Raji (cell line): Measurements from ENCODE around the gene TNFAIP8.

Source experiments
- POLR2A ChIP-seq: IDR thresholded peaks from 2 replicates; pipeline ENCODE4 v1.6.1; 2011; ENCODE audit warnings: low read depth, low read length, control low read depth; ENCODE audit not compliant: insufficient read depth

Gene TNFAIP8

DNA sequence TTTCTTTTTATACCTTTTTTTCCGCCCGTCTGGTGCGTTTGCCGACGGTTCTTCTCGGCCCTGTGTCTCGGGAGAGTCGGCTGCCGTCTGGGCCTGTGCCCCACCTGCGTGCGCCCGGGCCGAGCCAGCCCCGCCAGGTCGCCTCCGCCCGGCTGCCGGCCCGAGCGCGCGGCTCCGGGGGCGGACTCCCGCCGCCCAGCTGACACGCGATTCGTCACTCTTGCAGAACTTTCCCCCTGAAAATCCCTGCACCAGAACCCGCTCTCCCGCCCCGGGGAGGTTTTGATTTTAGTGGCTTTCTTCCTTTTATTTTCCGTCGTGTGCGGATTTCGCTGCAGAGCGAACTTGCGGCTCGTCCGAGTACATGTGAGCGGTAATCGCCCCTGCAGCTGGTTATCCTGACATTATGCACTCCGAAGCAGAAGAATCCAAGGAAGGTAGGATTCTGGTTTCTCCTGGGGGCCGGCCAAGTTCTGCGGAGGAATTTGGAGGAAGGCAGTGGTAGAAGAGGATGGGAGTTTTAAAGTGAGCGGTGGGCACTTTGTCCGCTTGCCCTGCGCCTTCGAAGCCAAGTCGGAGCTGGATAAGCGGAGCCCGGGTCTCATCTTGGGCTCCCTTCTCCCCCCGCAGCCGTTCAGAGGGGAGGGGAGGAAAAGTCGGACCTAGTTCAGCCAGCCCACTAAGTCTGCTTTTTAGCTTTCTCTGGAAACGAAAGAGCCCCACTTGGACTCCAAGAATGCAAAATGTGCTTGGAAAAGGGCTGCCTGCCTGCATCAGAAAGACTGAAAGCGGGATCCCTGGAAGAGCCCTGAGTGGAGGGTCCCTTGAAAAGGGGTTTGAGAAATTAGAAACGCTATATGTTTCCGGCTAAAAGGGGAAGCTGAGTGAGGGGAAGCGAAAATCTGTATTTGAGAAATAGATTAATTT lies at the start of gene TNFAIP8:
Gene TNFAIP8, plus strand, starts transcription at position 335 of the 927 bp plus-strand sequence. Its CDS starts 72 bp downstream, at position 407.
- TF ChIP-seq POLR2A: no peak

DNA sequence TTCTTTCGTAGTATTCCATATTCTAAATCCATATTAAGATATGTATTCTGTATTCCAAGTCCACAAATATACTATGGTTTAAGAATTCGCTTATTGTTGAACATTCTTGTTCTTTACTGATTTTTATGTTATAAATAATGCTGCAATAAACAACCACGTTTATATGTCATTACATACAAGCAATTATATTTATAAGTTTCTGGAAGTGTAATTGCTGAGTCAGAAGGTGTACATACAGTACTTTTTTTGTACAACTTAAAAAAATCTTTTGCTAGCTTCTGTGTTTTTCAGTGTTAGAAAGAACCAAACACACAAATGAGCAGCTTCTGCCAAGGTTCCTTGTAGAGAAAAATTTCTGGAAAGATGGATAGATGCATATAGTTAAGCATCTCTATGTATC lies 48.6 kb upstream of the TNFAIP8 start:
- no peak for TF ChIP-seq POLR2A

DNA sequence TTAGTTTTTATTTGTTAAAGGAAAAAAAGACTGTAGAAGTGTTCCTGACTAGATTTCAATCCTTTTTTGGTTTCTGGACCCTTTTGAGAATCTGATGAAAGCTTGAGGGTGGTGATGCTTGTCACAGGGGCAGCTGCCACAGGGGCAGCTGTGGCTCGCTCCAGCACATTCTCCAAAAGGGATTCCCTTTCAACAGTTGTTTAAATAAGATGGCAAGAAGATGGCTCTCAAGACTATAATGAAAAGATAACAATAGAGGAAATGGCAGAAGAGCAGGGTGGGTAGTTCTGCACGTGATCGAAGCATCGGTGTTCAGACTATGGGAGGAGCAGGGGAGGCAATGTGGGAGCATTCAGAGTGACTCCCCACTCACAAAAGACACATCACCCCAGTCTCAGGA lies 46.5 kb upstream of the TNFAIP8 start:
- TF ChIP-seq POLR2A: no peak

DNA sequence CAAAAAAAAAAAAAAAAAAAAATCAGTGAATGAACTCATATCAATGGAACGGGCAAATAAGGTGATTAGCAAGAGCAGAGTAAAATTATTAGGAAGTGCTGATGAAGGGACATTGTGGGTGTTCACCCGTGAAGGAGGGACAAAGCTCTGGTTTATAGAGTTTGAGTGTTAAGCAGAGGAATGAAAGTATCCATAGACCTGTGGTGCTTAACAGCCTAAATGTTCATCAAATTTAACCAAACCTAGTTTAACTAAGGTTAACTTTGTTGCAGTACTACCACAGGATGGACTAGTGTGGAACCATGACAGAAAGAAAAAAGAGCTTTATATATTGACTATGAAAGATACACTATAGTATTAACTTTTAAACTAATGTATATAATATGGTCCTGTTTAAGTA lies 44.1 kb upstream of the TNFAIP8 start:
- TF ChIP-seq POLR2A: no peak

DNA sequence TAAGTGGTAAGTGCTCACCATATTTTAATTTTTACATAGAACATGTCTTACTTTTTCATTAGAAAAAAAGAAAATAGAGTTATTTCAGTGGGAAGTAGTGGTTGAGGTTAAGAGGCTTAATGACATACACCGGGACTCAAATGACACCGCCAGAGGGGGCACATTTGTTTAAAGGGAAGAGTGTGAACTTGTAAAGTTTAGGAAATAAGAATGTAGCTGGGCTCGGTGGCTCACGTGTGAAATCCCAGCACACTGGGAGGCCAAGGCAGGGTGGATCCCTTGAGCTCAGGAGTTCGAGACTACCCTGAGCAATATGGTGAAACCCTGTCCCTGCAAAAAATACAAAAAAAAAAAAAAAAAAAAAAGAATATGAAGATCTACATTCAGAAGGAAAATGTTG lies 43.4 kb upstream of the TNFAIP8 start:
- no peak for TF ChIP-seq POLR2A

DNA sequence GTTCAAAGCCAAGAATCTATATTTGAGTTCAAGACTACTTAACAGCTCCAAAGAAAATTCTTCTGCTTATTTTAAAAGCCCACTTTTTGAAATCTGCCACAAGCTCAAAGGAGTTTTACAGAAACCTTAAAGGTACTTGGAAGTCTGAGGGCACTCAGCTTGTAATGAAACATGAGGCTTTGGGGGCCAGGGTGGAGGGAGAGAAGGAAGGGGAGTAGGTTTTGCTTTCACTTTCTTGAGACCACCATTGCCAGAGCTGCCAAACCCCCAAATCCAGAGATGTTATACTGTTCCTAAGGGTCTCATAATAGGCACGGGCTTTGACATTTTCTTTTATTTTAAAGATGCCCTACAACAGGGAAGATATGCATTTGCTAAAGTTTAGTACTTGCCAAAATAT lies 42.6 kb upstream of the TNFAIP8 start:
- TF ChIP-seq POLR2A: no peak

DNA sequence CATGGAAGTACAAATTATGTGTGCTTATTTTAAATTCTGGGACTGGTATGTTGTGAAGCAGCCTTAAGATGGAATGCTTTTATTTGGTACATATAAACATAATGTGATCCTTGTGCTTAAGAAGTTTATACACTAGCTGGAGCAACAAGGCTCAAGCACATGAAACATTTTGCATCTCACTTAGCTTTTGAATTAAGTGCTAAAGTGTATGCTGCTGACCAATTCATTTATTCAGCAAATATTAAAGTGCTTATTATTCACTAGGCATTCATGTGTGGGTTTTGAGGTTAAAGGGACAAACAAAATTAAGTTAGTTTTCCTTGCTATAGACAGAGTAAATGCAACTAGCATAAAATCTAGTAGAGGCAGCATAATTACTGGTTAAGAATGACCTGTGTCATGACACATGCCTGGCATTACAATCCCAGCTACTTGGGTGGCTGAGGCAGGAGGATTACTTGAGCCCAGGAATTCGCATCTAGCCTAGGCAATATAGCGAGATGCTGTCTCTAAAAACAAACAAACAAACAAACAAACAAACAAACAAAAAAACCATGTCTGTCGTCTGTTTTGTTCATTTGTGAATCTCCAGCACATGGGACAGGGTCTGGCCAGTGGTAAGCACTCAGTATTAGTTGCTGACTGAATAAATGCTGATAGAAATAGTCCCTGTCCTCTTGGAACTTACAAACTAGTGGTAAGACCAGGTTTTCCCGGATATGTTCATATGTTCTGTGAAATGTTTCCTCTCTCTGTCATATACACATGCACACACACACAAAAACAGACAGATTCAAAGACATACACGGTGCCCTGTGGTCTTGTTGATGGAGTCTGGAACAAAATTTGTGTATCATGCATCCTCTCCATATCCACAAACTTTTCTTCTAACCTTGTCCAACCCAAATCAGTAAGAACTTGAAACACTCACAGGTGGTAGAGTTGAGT lies 41.9 kb upstream of the TNFAIP8 start:
- TF ChIP-seq POLR2A: no peak

DNA sequence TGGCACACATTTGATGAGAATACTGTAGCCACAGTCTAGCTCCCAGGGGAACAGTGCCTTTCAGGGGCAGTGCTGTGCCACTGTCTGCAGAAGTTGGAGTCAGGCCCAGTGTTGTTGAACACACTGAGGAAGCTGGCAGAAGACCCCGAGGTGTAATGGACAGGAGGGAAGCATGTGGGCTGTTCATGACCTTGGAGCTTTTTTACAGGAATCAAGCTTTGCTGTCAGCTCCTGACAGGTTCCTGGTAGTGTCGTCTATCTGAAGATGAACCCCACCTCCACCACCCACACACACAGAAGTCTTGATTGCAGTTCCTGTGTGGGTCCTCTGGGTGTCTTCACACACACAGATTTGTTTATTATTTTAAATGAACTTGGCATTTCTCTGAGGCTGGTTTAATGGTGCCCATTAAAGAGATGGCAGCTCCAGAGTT lies 40.3 kb upstream of the TNFAIP8 start:
- TF ChIP-seq POLR2A: no peak

DNA sequence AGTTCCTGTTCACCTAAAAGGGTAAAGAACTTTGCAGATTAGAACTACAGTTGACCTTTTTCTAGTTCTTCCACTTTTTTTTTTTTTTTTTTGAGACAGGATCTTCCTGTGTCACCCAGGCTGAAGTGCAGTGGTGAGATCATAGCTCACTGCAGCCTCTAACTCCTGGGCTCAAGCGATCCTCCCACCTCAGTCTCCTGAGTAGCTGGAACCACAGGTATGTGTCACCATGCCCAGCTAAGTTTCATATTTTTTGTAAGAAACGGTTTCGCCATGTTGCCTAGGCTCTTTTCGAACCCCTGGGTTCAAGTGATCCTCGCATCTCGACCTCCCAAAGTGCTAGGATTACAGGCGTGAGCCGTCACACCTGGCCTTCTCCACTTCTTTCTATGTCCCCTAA lies 39.7 kb upstream of the TNFAIP8 start:
- no peak for TF ChIP-seq POLR2A

DNA sequence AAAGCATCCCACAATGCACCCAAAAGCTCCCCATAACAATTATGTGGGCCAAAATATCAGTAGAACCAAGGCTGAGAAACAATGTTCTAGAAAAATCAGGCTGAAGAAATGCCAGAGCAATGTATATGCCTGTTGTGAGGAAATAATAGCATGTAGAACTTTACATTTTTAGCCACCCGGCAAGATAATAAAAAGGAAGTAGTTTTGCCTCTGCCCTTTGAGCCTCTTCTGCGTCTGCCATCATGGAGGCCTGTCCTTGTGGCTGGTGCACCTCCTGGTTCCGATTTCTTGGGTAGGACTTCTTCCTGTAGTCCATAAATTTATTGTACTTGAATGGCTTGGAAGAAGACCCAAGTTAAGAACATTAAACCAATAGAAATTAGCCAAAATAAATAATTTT lies 38.9 kb upstream of the TNFAIP8 start:
- no peak for TF ChIP-seq POLR2A

DNA sequence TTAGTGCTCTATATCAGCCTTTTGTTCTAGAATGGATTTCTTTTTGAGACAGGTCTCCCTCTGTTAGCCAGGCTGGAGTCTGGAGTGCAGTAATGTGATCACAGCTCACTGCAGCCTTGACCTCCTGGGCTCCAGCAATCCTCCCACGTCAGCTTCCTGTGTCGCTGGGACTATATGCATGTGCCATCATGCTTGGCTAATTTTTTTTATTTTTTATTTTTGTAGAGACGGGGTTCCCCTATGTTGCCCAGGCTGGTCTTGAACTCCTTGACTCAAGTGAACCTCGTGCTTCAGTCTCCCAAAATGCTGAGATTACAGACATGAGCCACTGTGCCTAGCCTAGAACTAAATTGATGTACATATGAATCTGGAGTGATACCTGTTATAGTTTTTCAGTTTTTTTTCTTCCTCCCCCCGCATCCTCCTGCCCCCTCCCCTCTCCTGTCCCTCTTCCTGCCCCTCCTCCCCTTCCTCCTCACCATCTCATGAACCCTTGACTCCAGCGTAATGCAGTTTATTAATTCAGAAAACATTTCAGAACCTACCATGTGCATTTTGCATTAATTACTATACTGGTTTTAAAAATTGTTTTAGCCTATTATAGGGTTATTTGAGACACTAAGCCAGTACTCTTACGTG lies 37.4 kb upstream of the TNFAIP8 start:
- no peak for TF ChIP-seq POLR2A

DNA sequence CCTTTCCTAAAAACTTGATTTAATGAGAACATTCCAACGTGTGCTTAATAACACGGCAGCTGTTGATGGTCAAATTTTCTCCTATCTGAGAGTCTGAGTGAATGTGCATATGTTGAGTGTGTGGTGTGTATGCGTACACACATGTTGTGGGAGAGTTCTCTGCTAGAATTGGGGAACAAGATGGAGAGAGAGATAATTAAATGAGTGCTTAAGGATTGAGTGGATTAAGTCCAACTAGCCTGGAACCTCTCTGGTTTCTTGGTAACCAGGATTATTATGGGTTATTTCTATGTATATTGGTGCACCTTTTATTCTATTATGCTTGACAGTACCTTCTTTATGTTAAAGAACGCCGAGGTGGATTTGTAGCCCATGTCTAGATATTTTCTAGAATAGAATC lies 36.4 kb upstream of the TNFAIP8 start:
- no peak for TF ChIP-seq POLR2A

DNA sequence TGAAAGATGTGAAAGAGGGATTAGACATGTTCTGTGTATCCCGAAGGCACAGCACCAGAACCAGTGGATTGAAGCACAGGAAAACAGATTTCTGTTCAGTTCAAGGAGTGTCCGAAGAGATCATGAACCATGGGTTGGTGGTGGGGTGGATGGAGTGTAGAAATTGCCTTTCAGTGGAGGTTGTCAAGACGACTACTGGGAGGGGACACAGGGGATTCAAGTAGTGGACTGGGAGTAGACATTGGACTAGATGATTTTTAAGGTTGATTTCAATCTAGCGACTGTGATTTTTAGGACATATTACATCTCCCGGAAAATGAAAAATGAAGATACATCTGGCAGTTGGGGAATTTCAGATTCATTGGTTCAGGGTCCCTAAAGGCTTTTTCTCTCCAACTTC lies 35.9 kb upstream of the TNFAIP8 start:
- TF ChIP-seq POLR2A: no peak

DNA sequence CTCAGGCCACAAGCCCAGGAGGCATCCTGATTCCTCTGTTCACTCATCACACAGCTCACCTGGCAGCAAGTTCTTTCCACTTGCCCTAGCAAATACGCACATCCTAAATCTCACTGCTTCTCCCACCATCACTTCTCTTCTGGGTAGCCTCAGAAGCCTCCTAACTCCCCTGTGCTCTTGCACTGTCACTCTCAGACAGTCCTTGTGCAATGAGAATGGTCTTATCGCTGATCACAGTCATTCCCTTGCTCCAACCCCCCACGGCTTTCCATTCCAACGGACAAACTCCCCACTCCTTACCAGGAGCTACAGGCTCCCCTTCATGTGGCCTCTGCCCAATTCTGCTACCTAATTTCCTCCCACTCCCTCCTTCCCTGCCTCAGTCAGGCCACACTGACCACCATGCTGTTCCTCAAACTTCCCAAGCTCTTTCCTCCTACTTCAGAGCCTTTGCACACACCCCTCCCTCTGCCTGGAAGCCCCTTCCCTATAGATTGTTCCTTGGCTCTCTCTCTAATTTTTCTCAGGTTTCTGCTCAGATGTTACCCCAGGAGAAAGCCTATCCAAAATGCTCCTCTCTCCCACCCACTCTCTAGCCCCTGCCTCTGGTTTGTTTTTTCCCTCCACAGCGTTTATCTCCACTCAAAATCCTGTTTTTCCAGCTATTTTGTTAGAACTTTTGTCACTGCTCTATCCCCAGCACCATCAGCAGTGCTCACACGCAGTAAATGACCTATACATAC lies 34.1 kb upstream of the TNFAIP8 start:
- no peak for TF ChIP-seq POLR2A
